ENCODE results near the gene INPP5E. TPM values are rescaled to one million over a fixed set of nuclear protein-coding genes. Genes with fewer than 3 reads are reported as not detected.
A peak's percentile ranks its signal among the peaks of the same experiment; 100 is the strongest.
"Not testable (repeated sequence)": the region's sequence is repeated elsewhere in the genome, so short reads cannot be mapped to it uniquely, and the experiment has no call there.

INPP5E gene
- total RNA-seq, 1 experiment from 2014 or later = 15.9 TPM

GRCh38 chr9:136430588-136431234 lies 8.9 kb downstream of the INPP5E start:
- DNase-seq (ENCODE audit: low spot score) = no peak

DNA sequence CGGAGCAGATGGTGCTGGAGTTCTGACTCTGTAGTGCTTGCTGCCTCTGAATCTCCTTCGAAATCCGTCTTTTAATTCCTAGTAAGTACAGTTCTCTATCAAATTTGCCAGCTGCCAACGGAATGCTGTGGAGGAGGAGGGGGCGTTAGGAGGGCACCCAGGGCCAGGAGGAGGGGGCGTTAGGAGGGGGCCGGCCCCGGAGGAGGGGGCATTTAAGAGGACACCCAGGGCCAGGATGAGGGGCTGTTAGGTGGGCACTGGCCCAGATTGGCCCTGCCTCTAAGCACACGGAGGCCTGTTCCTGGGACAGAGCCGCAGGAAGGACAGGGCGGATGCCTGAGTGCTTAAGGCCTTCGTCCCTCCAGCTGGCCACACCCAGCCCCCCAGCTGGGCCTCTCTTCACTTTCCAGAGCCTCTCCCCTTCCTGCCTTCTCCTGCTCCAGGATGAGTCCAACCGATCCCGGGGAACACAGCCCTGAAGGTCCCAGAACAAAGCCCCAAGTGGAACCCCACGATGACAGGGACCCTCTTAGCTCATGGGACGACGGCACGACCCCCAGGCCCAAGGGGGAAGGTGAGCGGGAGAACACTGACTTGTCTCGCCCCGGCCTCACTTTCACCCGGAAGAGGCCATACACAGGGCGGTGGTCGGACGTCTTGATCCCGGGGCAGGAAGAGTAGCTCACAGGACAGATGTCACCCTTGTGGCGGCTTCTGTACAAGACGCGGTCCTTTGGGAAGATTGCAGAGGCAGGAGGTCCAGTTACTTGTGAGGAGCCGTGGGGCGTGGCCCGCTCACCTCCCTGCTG lies 9.8 kb downstream of the INPP5E start:
- no peak for DNase-seq (ENCODE audit: low spot score)

DNA sequence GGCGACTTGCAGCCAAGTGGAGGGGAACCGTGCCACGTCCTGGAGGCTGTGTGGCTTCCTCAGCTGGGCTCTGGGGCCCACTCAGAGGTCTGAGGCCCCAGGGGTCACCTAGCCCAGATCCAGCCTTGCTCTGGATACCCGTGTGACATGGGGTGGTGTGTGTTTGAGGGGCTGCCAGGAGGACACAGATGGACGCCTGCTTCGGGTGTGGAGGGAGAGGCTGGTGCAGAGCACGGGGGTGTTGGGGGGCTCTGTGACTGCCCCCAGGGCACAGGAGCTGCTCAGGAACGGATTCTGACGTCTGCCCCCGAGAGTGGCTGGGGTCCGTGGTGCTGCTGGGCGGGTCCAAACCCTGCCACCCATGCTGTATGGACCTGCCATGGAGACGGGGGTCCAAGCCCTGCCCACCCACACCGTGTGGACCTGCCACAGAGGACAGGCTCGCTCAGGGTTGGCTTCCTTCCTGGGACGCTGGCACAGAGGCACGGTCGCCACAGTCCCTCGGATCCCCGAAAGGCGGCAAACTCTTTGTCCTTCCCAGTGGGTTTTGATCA lies 10.5 kb downstream of the INPP5E start:
- no peak for DNase-seq (ENCODE audit: low spot score)

DNA sequence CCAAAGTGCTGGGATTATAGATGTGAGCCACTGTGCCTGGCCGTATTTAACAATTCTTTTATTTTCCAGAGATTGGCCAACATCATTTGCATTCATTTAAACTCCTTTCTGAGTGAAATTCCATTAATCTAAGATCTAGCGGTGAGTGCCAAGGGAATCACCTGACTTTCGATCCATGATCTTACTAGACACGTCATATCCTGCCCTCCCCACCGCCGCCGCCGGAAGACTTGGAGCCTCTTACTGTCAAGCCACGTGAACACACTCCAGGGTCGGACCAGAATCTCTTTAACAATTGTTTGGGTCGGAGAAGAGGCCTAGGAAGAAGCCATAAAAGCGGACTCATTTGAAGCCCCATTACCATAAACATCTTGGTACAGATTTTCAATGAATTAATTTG lies 12.9 kb downstream of the INPP5E start:
- DNase-seq (ENCODE audit: low spot score) = no peak

DNA sequence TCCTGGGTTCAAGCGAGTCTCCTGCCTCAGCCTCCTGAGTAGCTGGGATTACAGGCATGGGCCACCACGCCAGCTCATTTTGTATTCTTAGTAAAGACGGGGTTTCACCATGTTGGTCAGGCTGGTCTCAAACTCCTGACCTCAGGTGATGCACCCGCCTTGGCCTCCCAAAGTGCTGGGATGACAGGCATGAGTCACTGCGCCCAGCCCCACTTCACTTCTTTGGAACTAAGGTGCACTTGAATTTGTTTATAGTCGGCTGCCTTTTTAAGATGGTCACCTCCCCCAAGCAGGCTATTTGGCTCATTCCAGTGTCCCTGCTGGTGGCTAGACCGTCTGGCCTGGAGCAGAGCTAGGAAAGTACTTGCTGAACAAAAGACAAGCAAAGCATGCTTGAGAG lies 14.3 kb downstream of the INPP5E start:
- DNase-seq (ENCODE audit: low spot score) = not testable (repeated sequence)

DNA sequence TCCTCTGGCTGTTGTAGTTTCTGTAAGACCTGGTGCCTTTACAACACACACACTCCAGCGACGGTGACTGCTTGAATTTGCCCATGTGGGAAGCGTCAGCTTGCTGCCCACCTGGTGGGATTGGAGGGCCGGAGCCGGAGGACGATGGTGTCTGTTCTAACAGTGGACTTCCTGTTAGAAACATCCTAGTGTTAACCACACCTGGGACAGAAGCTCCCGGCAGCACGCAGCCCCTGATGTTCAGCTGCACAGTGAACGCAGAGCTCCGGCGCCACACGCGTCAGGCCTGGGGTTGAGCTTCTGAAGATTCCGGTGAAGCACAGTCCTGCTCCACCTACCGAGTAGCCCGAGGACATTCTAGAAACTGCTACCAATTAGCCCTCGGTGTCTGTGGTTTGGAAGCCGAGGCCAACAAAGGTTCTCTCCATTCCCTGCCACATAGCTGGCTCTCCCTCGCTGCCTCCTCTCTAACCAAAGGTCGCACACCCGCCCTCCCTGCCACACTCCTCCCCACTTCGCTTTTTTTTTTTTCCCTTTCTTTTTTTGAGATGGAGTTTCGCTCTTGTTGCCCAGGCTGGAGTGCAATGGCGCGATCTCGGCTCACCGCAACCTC lies 14.8 kb downstream of the INPP5E start:
- DNase-seq (ENCODE audit: low spot score) = no peak

DNA sequence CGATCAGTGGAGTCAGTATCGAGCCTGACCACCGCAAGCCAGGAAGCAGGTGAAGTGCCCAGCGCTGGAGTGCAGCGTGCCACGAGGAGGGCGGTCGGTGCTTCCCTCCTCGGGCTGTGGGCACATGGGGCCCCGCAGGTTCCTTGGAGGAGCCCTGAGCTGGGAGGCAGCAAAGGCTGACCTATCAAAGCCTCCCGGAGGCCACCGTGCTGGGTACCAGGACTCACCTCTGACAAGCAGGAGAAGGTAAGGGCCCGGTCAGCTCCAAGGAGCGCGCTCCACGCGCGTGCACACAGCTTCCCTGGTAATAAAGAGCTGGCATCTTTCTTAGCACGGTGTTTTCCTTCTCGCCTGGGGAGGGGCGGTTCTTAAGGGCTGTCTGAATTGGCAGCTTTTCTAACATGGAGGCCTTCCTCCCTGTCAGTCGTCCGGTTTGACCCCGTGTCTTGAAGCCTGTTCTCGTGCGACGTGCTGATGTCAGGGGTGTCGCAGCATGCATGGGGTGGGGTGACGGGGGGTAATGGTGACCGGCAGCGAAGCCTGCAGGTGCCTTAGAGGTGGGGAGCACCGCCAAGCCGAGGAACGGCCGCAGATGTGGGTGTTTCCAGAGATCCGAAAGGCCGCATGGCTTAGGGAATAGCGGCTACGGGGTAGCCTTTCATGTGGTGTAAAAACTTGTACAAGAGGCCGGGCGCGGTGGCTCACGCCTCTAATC lies 16.1 kb downstream of the INPP5E start:
- no peak for DNase-seq (ENCODE audit: low spot score)

DNA sequence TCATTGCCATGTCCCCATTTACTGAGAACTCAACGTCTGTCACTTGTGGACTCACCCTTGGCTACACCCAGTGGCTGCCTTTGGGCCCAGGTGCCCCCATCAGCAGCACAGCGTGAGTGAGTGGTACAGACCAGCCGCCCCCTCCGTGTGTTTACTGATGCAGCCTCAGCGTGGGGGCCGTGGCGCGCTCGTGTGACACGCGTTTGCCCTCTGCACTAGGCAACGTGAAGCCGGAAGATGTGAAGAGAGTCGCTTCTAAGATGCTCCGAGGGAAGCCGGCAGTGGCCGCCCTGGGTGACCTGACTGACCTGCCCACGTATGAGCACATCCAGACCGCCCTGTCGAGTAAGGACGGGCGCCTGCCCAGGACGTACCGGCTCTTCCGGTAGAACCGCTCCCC lies 16.8 kb downstream of the INPP5E start:
- no peak for DNase-seq (ENCODE audit: low spot score)

- DNase-seq (ENCODE audit: low spot score) = no peak
These were observed 17.9 kb downstream of the INPP5E start for GRCh38 chr9:136421791-136422190.

DNA sequence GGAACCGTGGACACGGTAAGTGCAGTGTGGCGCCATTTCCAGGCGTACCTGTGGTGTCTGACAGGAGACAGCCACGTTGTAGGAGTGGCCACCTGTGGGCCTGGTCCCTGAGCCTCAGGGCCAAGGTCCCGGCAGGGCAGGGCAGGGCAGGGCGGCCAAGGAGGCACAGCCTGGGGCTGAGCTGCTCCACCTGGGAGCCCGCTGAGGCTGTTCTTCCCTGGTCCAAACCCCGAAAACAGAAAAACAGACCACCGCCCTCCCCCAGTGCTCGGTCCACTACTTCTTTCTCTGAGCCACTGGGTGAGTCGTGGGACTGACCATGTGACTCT lies 20.6 kb downstream of the INPP5E start:
- no peak for DNase-seq (ENCODE audit: low spot score)

GRCh38 chr9:136418182-136419091 lies 21.2 kb downstream of the INPP5E start:
- DNase-seq (ENCODE audit: low spot score) = peak; percentile 94

- DNase-seq (ENCODE audit: low spot score) = no peak
These were observed 22.7 kb downstream of the INPP5E start for GRCh38 chr9:136416914-136417313.

GRCh38 chr9:136416427-136416826 lies 23.2 kb downstream of the INPP5E start:
- no peak for DNase-seq (ENCODE audit: low spot score)

DNA sequence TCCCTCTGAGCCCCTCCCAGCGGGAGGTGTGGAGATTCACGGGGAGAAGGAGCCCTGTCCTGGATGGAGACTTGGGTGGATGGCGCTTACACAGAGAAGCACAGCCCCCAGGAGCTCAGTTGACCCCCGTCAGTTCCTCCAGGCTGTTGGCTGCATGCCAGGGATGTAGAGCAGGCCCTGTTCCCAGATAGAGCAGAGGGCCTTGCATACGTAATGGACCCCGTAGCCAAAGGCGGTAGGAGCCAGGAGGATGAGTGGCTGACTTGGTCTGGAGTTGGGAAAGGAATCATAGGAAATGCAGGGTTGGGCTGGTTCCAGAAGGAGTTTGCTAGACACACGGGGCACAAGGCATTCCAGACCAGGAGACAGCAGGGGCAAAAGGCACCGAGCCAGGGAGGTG lies 26.7 kb downstream of the INPP5E start:
- DNase-seq (ENCODE audit: low spot score) = no peak

GRCh38 chr9:136411378-136411777 lies 28.3 kb downstream of the INPP5E start:
- DNase-seq (ENCODE audit: low spot score) = peak; percentile 26

DNA sequence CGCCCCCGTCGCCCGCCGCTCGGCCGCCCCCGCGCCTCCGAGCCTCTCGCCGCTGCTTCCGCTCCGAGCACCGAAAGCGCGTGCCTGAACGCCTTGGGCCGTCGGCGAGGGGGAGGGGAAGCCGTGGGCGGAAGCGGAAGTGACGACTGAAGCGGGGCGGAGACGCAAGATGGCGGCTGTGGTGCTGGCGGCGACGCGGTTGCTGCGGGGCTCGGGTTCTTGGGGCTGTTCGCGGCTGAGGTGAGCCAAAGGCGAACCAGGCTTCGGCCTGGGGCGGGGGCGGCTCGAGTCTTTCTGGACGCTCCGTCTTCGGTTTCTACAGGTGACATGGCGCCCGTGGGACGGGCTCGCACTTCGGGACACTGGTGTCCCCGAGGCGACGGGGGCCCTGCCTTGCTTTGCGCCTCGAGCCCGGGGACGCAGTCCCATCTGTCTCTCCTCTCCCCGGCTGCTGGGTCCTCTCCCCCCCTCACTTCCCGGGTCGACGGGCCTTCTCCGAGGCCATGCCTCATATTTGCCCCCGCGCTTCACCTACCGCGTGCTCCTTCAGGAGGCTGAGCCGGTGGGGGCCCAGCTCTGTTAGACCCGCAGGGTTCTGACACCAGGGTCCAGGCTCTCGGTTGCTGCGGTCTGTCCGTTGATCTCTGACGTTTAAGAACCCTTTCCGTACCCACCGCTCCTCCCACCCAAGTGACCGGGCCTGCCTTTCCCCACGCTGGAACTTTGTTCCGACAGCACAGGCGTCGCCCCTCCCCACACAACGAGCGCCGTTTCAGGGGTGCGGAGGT lies 29.0 kb downstream of the INPP5E start, which contains the start of the genes ENTR1 and PMPCA:
ENTR1 (minus strand) TSS at position 115 of the 788 bp plus-strand sequence. CDS start 217 bp downstream, outside the sequence.
PMPCA (plus strand) TSS at position 159 of the 788 bp plus-strand sequence; CDS start at position 170, 11 bp downstream.
- peak; percentile 88 for DNase-seq (ENCODE audit: low spot score)

DNA sequence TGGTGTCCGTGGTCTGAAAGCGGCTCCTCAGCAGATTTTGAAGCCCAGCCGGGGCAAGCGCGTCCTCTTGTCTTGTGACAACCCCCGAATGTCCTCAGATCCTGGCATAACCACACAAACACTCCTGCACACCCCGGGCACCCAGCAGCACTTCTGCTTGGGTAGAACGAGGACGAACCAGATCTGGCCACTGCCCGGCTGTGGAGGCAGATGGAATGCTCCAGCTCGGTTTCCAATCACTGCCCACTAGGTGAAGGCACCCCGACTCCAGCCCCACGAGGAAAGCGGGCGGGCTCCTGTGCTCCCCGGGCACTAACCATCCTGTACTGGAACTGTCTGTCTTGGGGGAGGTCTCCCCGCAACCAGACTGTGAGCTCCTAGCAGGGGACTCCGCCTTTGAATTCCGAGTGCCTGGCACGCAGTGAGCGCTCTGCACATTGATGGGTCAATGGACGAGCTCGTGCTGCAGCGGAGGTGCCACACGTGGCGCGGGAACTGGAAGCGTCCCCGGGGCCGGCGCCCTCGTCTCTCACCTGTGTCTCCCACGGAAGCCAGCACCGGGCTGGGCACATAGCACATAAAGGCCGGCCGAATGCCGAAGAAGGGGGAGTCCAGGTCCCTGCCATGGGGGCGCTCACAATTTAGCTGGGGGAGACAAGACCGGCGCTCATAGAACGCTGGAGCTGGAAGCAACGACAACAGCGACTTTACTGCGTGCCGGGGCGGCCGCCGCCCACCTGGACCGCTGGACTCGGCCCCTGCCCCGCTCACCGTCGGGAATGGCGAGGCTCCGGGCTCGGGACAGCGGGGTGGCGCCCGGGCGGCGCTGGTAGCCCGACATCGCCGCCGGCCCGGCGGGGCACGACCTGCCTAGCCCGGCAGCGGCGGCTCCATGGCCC lies 29.8 kb downstream of the INPP5E start:
- peak; percentile 58 for DNase-seq (ENCODE audit: low spot score)

DNA sequence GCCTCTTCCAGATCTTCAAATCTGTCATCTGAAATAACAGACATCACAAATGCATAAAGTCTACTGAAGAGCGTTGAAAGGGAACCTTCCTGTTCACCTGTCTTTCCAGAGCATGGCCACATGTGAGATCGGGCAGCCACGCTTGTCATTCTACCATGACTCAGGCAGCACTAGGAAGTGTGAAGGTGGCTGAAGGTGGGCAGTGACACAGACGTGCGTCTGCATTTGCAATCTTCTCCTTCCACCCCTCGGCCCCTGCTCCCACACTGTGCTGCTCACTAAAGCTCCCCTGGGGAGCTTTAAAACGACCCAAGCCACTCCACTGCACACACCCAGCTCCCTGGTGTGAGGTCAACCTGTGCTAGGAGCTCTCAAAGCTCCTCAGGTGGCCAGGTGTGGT lies 31.7 kb downstream of the INPP5E start:
- DNase-seq (ENCODE audit: low spot score) = no peak

GRCh38 chr9:136407061-136407460 lies 32.6 kb downstream of the INPP5E start:
- not testable (repeated sequence) for DNase-seq (ENCODE audit: low spot score)

Data from HT-29 (cell line).